Measurements from ENCODE around the gene MVB12B.
A peak's percentile ranks its signal among the peaks of the same experiment; 100 is the strongest.

MVB12B gene

DNA sequence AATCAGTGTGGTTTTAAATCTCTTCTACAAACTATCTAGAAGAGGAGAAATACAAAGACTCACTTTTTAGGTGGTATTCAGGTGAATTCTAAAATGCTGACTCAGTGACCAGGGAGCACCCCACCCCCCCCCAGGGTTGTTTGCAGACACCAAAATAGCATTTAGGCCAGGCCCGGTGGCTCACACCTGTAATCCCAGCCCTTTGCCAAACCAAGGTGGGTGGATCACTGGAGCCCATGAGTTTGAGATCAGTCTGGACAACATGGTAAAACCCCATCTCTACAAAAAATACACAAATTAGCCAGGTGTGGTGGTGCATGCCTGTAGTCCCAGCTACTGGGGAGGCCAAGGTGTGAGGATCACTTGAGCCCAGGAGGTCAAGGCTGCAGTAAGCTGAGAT is 168.1 kb downstream of the MVB12B start:
- DNase-seq (ENCODE audit: low spot score) = no peak

GRCh38 chr9:126495411-126496180 is 169.0 kb downstream of the MVB12B start:
- no peak for DNase-seq (ENCODE audit: low spot score)

GRCh38 chr9:126496181-126496576 is 169.6 kb downstream of the MVB12B start:
- DNase-seq (ENCODE audit: low spot score) = no peak

DNA sequence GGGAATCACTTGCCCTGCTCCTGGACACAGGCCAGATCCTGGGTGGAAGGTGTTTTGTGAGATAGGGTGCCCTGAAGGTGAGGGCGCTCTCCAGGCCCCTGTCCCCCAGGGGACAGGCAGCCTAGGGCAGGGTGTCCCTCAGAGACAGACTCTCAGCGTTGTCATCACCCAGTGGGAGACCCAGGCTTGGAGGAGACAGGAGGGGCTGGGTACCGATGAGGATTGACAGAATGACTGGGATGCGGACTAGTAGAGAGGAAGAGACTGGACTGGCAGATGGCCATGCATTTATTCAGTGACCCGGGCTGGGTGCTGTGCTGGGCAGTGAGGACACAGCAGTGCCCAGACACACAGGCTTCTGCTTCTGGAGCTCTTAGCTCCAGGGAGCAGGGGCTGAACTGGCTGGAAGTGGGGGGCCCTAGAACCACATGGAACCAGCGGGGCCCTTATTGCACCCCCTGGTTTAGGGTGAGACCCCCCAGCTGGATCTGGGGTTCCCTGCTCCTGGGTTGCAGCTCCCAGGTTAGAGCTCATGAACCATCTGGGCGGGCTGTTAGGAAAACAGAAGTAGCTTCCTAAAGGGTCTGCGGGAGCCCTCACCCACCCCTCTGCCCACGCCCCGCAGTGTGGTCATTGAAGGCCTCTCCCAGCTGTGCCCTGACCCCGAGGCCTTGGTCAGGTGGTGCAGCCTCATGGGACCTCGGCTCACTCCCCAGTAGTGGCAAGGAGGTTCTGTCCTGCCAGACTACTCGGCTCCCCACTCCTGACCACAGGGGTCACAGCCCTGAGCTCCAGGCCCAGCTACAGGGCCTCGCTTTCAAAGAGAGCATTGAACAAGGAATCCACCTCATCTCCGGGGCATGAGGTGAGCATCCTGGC is 170.4 kb downstream of the MVB12B start:
- no peak for DNase-seq (ENCODE audit: low spot score)

DNA sequence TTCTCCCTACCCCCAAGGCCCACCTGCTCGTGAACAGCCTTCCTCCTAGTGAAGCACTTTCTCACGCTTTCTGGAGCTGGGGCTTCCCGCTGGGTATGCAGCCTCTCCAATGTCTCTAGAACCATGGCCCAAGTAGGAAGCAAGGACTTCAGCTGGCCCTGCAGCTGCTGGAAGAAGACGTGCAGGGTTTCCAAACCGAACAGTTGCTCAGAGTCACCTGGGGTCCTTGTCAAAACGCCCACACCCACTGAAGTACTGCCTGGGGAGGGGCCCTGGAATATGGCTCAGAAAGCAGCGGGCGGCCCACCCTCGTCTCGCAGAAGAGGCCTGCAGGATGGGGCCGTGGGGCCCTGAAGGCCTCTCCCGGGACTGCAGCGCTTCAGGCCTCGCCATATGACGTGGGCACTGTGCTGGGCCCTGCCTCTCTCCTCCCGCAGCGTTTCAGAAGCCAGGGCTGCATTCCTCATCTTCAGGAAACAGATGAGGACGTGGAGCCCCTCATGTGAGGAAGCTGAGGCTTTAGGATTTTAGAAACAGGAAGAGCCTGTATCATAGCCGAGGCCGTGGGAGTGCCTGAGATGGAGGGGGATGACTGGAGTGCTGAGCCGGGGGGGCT is 171.1 kb downstream of the MVB12B start:
- DNase-seq (ENCODE audit: low spot score) = no peak

DNA sequence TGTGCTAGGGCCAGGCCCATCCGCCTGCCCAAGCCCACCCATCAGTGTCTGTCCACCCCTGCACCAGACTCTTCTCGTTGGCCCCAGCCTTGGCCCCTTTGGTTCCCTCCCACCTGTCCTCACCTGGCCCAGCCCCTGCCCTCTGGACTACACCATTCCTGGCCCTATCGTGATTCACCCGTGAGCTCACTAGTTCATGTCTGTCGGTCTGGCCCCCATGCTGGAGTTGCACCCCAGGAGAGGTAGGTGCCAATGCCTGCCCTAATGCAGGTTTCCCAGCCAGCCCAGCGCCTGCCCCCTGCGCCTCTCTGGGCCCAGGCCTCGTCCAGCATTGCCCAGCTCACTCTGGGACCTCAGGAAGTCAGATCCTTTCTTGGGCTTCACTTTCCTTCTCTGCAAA is 171.7 kb downstream of the MVB12B start:
- no peak for DNase-seq (ENCODE audit: low spot score)

- peak; percentile 36 for DNase-seq (ENCODE audit: low spot score)
Measured at GRCh38 chr9:126499005-126499910, 172.6 kb downstream of the MVB12B start.

DNA sequence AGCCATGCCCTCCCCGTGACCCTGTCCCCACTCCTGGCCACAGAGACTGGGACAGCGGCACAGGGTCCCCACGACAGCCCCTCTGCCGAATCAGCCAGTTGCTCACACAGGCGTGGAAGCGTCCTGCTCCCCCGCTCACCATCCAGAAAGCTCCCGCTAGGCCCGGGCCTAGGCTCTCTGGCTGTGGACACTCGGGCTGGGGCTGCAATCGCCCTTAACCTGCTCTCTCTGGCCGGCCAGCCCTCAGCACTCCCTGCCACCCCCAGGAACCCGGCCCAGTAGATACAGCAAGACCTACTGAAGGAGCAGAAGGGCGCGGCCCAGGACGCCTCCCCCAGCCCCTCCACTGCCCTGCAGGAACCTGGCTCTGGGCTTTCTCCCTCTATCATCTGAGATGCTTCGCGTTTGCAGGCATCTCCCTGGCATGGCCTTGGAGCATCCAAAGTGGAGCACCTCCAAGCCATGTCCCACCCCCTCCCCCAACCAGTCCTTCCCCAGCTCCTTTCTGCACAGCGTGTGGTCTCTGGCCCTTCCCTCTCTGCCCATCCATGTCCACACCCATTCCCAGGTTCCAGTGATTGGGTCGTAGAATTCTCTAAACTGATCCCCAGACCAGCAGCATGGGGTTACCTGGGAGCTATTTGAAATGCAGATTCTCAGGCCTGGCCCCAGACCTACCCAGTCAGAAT is 173.4 kb downstream of the MVB12B start:
- no peak for DNase-seq (ENCODE audit: low spot score)

DNA sequence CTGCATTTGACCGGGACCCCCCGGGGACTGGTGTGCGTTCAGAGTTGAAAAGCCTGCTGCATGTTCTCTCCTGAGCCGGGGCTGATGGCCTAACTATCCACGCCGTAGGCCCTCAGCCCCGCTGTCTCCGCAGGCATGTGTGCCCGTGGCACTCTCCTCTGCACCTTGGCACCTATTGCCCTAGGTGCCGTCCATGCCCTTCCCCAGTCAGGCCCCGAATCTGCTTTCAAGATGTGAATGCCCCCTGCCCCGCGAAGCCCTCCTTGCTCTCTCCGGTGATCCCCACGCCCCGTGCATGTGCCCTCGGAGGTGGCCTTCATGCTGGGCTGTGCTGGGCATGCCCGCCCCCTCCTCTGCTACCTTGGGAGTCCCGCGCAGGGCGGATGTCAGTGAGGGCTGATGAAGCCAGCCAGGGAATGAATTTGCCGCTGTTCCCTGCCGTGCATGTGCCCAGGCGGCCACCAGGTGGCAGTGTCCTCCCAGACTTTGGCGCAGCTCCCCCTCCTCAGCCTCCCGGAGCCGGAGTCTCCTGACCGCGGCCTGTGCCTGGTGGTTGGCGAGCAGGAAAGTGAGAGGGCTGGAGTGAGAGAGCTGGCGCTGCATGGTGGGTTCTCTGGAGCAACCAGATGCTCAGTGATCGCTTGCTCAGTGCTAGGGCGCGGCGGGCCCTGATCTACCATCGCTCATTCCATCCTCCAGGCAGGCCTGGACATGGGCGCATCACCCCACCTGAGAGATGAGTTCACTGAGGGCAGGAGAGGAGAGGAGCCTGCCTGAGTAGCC is 174.2 kb downstream of the MVB12B start:
- peak; percentile 66 for DNase-seq (ENCODE audit: low spot score)

- no peak for DNase-seq (ENCODE audit: low spot score)
Measured at GRCh38 chr9:126501383-126502331, 175.0 kb downstream of the MVB12B start.

DNA sequence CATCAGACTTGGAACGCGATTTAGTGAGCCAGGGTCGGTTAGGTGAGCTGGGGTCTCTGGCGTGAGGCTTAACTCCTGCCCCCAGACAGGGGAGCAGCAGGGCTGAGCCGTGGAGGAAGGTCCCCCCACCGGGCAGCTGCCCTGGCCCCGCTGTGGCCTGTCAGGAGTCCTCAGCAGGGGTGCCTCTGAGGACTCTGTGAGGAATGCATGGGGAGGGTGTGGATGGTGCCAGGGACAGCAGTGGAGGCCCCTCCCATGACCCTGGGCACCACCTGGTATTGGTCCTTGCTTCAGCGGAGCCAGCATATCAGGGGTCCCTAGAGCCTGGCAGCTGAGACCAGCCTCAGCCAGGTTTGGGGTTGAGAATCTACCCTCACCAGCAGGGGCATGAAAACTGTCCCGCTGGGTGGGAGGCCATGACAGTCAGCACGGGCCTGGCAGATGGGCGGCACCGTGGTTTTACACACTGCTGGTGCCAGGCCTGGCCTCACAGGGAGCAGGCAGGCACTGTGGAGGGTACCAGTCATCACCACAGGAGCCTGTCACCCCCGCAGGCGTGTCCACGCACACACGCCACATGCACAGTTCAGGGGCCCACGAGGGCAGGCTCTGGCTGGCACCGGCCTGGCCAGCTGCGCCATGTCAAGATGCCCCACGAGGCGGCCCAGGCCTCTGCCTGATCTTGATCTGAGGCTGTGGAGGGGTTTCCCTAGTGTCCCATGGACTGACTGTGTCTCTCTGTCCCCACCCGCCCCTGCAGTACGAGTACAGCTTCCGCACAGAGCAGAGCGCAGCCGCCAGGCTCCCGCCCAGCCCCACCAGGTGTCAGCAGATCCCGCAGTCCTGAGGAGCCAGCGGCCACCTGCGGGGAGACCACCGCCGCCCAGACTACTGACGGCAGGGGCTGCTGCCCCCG is 176.0 kb downstream of the MVB12B start:
- DNase-seq (ENCODE audit: low spot score) = no peak

- no peak for DNase-seq (ENCODE audit: low spot score)
Measured at GRCh38 chr9:126503333-126504085, 176.9 kb downstream of the MVB12B start.

- DNase-seq (ENCODE audit: low spot score) = no peak
Measured at GRCh38 chr9:126504086-126504976, 177.7 kb downstream of the MVB12B start.

DNA sequence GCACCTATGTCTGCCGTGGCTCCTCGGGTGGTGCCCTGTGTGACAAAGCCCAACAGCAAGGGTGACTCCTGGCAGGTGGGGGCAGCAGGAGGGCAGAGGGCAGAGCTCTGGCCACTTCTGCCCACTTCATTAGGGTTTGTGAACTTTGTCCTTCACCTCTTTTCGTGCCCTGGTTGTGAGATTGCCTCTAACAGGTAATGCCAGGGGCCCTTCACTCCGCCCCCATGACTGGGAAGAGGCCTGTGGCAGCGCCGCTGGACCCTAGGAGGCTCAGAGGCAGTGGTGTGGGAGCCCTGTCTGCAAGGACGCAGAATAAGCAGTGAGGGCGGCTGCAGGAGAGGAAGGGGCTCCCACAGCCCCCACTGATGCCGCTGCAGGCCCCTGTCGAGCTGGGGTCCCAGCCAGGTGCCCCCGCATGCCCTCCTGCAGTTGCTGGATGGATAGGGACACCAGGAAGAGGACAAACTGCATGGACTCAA is 178.4 kb downstream of the MVB12B start:
- no peak for DNase-seq (ENCODE audit: low spot score)

DNA sequence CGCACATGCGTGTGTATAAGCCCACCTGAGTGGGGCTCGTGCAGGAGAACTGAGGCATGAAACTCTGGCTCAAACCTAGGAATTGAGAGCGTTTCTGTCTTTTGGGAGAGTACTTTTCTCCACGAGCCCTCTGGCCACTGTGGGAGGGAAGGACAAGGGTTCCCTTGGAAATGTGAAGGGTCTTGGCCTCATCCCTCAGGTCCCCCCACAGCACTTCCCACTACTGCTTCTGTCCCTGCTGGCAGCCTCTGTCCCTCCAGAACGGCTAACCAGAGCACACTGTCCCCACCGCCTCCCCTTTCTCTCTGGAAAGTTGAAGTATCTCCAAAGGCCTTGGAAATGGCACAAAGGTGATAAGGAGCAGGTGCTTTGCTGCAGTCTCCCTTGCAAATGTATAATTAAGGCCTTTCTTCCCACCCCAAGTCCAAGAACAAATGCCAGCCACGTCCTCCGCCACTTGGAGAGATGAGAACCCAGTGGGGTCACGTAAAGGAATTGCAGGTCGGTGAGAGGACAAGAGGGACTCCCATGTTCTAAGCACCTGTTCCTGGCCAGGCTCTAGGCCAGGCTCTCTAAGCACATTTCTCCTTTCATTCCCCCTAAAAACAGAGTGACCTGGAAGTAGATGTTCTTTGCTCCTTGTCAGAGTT is 179.2 kb downstream of the MVB12B start:
- no peak for DNase-seq (ENCODE audit: low spot score)
